GM23248 (cell line): ENCODE results near the gene EFHC2. TPM values are rescaled to one million over a fixed set of nuclear protein-coding genes. Genes with fewer than 3 reads are reported as not detected.
"Not testable (repeated sequence)": the region's sequence is repeated elsewhere in the genome, so short reads cannot be mapped to it uniquely, and the experiment has no call there.

Experiments used
- DNase-seq: peaks from one replicate; pipeline ENCODE4 v3.0.0-alpha.2; 2015
- H2AFZ ChIP-seq: fragments of 200-600 bp; sonication (generic); 2 replicates; pipeline ENCODE4 v1.6.1; 2016; ENCODE audit warnings: antibody characterized with exemption
- H3F3A ChIP-seq: fragments of 200-600 bp; sonication (generic); 2 replicates; pipeline ENCODE4 v1.6.1; 2016; ENCODE audit warnings: mild to moderate bottlenecking, antibody characterized with exemption, mixed run types; ENCODE audit not compliant: insufficient read depth
- H3K27ac ChIP-seq: fragments of 200-600 bp; sonication (generic); 2 replicates; pipeline ENCODE4 v1.5.1; 2016; ENCODE audit warnings: mild to moderate bottlenecking
- H3K27me3 ChIP-seq: fragments of 200-600 bp; sonication (generic); replicated peaks from 2 replicates; pipeline ENCODE4 v1.6.1; 2016; ENCODE audit warnings: mild to moderate bottlenecking; ENCODE audit not compliant: insufficient read depth
- H3K36me3 ChIP-seq: fragments of 200-600 bp; sonication (generic); 2 replicates; pipeline ENCODE4 v1.6.1; 2016; ENCODE audit warnings: low read depth, mild to moderate bottlenecking
- H3K4me1 ChIP-seq: fragments of 200-600 bp; sonication (generic); 2 replicates; pipeline ENCODE4 v1.6.1; 2016; ENCODE audit warnings: mild to moderate bottlenecking; ENCODE audit not compliant: insufficient read depth
- H3K4me2 ChIP-seq: fragments of 200-600 bp; sonication (generic); one replicate; pipeline ENCODE4 v1.6.1; 2016; ENCODE audit warnings: mild to moderate bottlenecking; ENCODE audit not compliant: unreplicated experiment
- H3K4me3 ChIP-seq: fragments of 200-600 bp; sonication (generic); 2 replicates; pipeline ENCODE4 v1.5.1; 2016; ENCODE audit warnings: mild to moderate bottlenecking
- H3K79me2 ChIP-seq: fragments of 200-600 bp; sonication (generic); 2 replicates; pipeline ENCODE4 v1.6.1; 2016; ENCODE audit warnings: mild to moderate bottlenecking; ENCODE audit not compliant: insufficient read depth
- H3K9ac ChIP-seq: fragments of 200-600 bp; sonication (generic); 2 replicates; pipeline ENCODE4 v1.6.1; 2016; ENCODE audit warnings: mild to moderate bottlenecking
- H3K9me2 ChIP-seq: fragments of 200-600 bp; sonication (generic); 2 replicates; pipeline ENCODE4 v1.6.1; 2016; ENCODE audit warnings: mixed run types, mild to moderate bottlenecking, moderate library complexity; ENCODE audit not compliant: insufficient read depth
- H3K9me3 ChIP-seq: fragments of 200-600 bp; sonication (generic); one replicate; pipeline ENCODE4 v1.6.1; 2017; ENCODE audit warnings: low read depth
- H4K20me1 ChIP-seq: fragments of 200-600 bp; sonication (generic); 2 replicates; pipeline ENCODE4 v1.6.0; 2016; ENCODE audit not compliant: insufficient read depth
- EZH2 ChIP-seq: fragments of 200-600 bp; sonication (generic); IDR thresholded peaks from 2 replicates; pipeline ENCODE4 v1.6.1; 2018; ENCODE audit warnings: antibody characterized with exemption, mild to moderate bottlenecking; ENCODE audit not compliant: insufficient read depth, poor library complexity, severe bottlenecking
- EZH2phosphoT487 ChIP-seq: fragments of 200-600 bp; sonication (generic); IDR thresholded peaks from 2 replicates; pipeline ENCODE4 v1.6.1; 2018; ENCODE audit warnings: antibody characterized with exemption, moderate library complexity, mild to moderate bottlenecking, low read depth; ENCODE audit not compliant: insufficient read depth
- WGBS, 2 experiments: methylation state at CpG; one replicate each; pipeline ENCODE4 v1.1.6; 2015 to 2017; ENCODE audit warnings: low lambda C conversion rate in 2 of 2, low coverage in 1 of 2; ENCODE audit errors: missing lambda C conversion rate in 2 of 2; 5-methylcytosine and 5-hydroxymethylcytosine counted together
- in situ Hi-C: fragments of 300-500 bp; cut with MboI; formaldehyde crosslinking; loops from 2 replicates; pipeline ENCODE4 v1.15.0; 2020
- polyA plus RNA-seq: library from polyadenylated mRNA; unstranded; fragments of >200 nt; fragmentation: Nextera tagmentation; extraction: Ambion mirVana; gene quantifications from 2 replicates; pipeline ENCODE4 v1.2.1, GENCODE V29; 2016
- total RNA-seq: library from RNA; depleted of rRNA; stranded (reverse); fragments of >200 nt; shearing (Covaris generic); gene quantifications from 2 replicates; pipeline ENCODE4 v1.2.3, GENCODE V29; 2014

EFHC2 gene
- total and polyA plus RNA-seq, 2 experiments from 2014 or later, result 0.38 TPM; not detected in 1

DNA sequence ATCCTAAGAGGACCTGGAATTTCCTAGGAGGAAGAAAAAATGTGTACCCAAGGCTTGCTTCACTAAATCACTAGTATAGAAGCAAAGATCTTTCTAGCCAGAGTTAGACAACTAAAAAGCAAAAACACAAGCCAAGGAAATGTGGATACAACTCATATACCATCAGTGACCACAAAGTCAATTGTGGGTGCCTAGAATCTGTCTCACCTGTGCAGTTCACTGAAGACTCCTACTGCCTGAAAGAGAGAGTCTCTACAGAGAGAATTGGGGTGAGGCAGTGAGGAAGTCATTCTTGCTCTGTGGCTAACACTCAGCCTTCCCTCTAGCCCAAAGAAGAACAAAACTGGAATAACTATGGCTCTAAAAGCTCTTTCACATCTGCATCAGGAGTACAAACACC, 82.9 kb downstream of the EFHC2 start:
- Histone ChIP-seq H3K27ac (no peak overlapping the region), H3K4me2 (no peak overlapping the region), H3K9me2 (no peaks in the 10 kb centered on the region), H3F3A (no peaks in the 10 kb centered on the region), H3K9ac (no peak overlapping the region), H2AFZ (no peak overlapping the region), H3K4me3 (no peak overlapping the region), H3K79me2 (no peaks in the 10 kb centered on the region), H3K36me3 (no peaks in the 10 kb centered on the region), H4K20me1 (no peaks in the 10 kb centered on the region), H3K27me3 (no peaks in the 10 kb centered on the region), H3K4me1 (no peaks in the 10 kb centered on the region), H3K9me3 (no peaks in the 10 kb centered on the region)
- in situ Hi-C loops, result no loop called here
- no peak for DNase-seq
- TF ChIP-seq EZH2phosphoT487 (no peak), EZH2 (no peak)

DNA sequence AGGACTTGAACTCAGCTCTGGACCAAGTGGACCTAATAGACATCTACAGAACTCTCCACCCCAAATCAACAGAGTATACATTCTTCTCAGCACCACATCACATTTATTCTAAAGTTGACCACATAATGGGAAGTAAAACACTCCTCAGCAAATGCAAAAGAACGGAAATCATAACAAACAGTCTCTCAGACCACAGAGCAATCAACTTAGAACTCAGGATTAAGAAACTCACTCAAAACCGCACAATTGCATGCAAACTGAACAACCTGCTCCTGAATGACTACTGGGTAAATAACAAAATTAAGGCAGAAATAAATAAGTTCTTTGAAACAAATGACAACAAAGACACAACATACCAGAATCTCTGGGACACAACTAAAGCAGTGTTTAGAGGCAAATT, 87.7 kb downstream of the EFHC2 start:
- H3K9ac ChIP-seq, H3K9me3 ChIP-seq, H3K4me1 ChIP-seq, in situ Hi-C loops, DNase-seq, H3K9me2 ChIP-seq, H3K4me3 ChIP-seq, H4K20me1 ChIP-seq, H2AFZ ChIP-seq, H3K4me2 ChIP-seq, H3K79me2 ChIP-seq, H3F3A ChIP-seq, H3K36me3 ChIP-seq, H3K27ac ChIP-seq, H3K27me3 ChIP-seq: not testable (repeated sequence)
- WGBS, 2 experiments, result 80 to 85% methylated on average over 2 of the region's 2 CpGs

- 70 to 78% methylated on average over 4 of the region's 4 CpGs for WGBS, 2 experiments
Observed at GRCh38 chrX:44253575-44253942, 89.9 kb downstream of the EFHC2 start.

DNA sequence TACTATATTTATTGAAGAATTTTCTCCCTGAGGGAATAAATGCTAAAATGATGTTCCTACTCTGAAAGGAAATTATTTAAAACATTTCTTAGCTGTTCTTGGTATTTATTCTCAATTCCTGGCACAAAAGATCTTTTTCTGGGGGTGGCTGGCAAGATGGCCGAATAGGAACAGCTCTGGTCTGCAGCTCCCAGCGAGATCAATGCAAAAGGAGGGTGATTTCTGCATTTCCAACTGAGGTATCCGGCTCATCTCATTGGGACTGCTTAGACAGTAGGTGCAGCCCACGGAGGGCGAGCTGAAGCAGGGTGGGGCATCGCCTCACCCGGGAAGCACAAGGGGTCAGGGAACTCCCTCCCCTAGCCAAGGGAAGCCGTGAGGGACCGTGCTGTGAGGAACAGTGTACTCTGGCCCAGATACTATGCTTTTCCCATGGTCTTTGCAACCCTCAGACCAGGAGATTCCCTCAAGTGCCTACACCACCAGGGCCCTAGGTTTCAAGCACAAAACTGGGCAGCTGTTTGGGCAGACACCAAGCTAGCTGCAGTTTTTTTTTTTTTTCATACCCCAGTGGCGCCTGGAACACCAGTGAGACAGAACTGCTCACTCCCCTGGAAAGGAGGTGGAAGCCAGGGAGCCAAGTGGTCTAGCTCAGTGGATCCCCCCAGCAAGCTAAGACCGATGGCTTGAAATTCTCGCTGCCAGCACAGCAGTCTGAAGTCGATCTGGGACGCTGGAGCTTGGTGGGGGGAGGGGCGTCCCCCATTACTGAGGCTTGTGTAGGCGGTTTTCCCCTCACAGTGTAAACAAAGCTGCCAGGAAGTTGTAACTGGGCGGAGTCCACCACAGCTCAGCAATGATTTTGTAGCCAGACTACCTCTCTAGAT, 90.5 kb downstream of the EFHC2 start:
- H3K36me3 ChIP-seq, H3K27ac ChIP-seq, H3K9ac ChIP-seq, H3K27me3 ChIP-seq, H3K4me2 ChIP-seq, H3K9me2 ChIP-seq, H3K9me3 ChIP-seq, H3K79me2 ChIP-seq, in situ Hi-C loops, H4K20me1 ChIP-seq, H3K4me1 ChIP-seq, H3K4me3 ChIP-seq, H3F3A ChIP-seq: not testable (repeated sequence)
- 43 to 65% methylated on average over 10 to 15 of the region's 17 CpGs for WGBS, 2 experiments
- DNase-seq, result peak; percentile 10
- H2AFZ ChIP-seq, result 0 out of 2 replicates have a peak overlapping the region, but pooled peaks have one; percentile 29

More at GRCh38 chrX:44253575-44253942, 89.9 kb downstream of the EFHC2 start:
- Histone ChIP-seq H3K4me3 (no peak overlapping the region), H3K79me2 (no peaks in the 10 kb centered on the region), H3K9me3 (no peaks in the 10 kb centered on the region), H3K9me2 (no peaks in the 10 kb centered on the region), H3K4me2 (no peak overlapping the region), H3F3A (no peaks in the 10 kb centered on the region), H4K20me1 (no peaks in the 10 kb centered on the region), H3K27ac (no peak overlapping the region), H3K4me1 (no peaks in the 10 kb centered on the region), H3K36me3 (no peaks in the 10 kb centered on the region), H3K9ac (no peak overlapping the region), H3K27me3 (no peaks in the 10 kb centered on the region), H2AFZ (0 out of 2 replicates have a peak overlapping the region, but pooled peaks have one; percentile 29)
- in situ Hi-C loops, result no loop called here
- TF ChIP-seq EZH2phosphoT487, result no peak
- no peak for TF ChIP-seq EZH2
- no peak for DNase-seq

GRCh38 chrX:44247468-44247867, 96.0 kb downstream of the EFHC2 start:
- WGBS, 2 experiments, result 91 to 99% methylated on average over 4 of the region's 4 CpGs
- no peak overlapping the region for H3K4me3 ChIP-seq
- no peak for DNase-seq
- H3K4me2 ChIP-seq, result no peak overlapping the region
- no peak overlapping the region for H3K9ac ChIP-seq
- in situ Hi-C loops, result no loop called here
- no peak overlapping the region for H3K27ac ChIP-seq
- H3K79me2 ChIP-seq, result no peaks in the 10 kb centered on the region
- TF ChIP-seq EZH2, result no peak
- no peak for TF ChIP-seq EZH2phosphoT487
- H3K4me1 ChIP-seq, result no peaks in the 10 kb centered on the region
- H2AFZ ChIP-seq, result no peak overlapping the region
- no peaks in the 10 kb centered on the region for H3K36me3 ChIP-seq
- H3K27me3 ChIP-seq, result no peaks in the 10 kb centered on the region
- no peaks in the 10 kb centered on the region for H4K20me1 ChIP-seq
- H3K9me3 ChIP-seq, result no peaks in the 10 kb centered on the region
- H3F3A ChIP-seq, result no peaks in the 10 kb centered on the region
- no peaks in the 10 kb centered on the region for H3K9me2 ChIP-seq
